ENCODE data around the gene PCYT2.

Gene PCYT2

GRCh38 chr17:81859906-81860755 lies 51.1 kb downstream of the PCYT2 start, which contains the start of gene P4HB:
Gene P4HB, minus strand, starts transcription at chr17:81860535. Its CDS starts 64 bp downstream, at chr17:81860471.
- peak within 1 kb of the TSS; percentile 96 for H3K27ac ChIP-seq (replicated peaks)
- peak within 1 kb of the TSS; percentile 89 for H3K4me3 ChIP-seq (replicated peaks; ENCODE audit: insufficient read depth, low read length)
- peak in 1 of 2 experiments; percentile 91 for DNase-seq (ENCODE audit: low read depth in 1 of 2, low spot score in 1 of 2)
- TF ChIP-seq, protein P1, sequence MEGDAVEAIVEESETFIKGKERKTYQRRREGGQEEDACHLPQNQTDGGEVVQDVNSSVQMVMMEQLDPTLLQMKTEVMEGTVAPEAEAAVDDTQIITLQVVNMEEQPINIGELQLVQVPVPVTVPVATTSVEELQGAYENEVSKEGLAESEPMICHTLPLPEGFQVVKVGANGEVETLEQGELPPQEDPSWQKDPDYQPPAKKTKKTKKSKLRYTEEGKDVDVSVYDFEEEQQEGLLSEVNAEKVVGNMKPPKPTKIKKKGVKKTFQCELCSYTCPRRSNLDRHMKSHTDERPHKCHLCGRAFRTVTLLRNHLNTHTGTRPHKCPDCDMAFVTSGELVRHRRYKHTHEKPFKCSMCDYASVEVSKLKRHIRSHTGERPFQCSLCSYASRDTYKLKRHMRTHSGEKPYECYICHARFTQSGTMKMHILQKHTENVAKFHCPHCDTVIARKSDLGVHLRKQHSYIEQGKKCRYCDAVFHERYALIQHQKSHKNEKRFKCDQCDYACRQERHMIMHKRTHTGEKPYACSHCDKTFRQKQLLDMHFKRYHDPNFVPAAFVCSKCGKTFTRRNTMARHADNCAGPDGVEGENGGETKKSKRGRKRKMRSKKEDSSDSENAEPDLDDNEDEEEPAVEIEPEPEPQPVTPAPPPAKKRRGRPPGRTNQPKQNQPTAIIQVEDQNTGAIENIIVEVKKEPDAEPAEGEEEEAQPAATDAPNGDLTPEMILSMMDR (IDR thresholded peaks at IDR 0.05; ENCODE audit: insufficient read depth, low read length), result no peak
- peak; percentile 61 for TF ChIP-seq REST (IDR thresholded peaks at IDR 0.05; ENCODE audit: insufficient replicate concordance, low read depth)
- TF ChIP-seq POLR2AphosphoS5 (IDR thresholded peaks at IDR 0.05; ENCODE audit: low read depth), result peak; percentile 96
- no peaks in the 10 kb centered on the region for H3K27me3 ChIP-seq (ENCODE audit: insufficient read depth, poor library complexity, severe bottlenecking)

- DNase-seq (ENCODE audit: low read depth in 1 of 2, low spot score in 1 of 2), result peak; percentile 32 to 57
- no peaks in the 10 kb centered on the region for H3K27me3 ChIP-seq (ENCODE audit: insufficient read depth, poor library complexity, severe bottlenecking)
- peak overlapping the region; percentile 89 for H3K4me3 ChIP-seq (replicated peaks; ENCODE audit: insufficient read depth, low read length)
- H3K27ac ChIP-seq (replicated peaks), result peak overlapping the region; percentile 91
- TF ChIP-seq REST (IDR thresholded peaks at IDR 0.05; ENCODE audit: insufficient replicate concordance, low read depth) (no peak), POLR2AphosphoS5 (IDR thresholded peaks at IDR 0.05; ENCODE audit: low read depth) (peak; percentile 28)
Observed at GRCh38 chr17:81858967-81859905, 52.0 kb downstream of the PCYT2 start.

DNA sequence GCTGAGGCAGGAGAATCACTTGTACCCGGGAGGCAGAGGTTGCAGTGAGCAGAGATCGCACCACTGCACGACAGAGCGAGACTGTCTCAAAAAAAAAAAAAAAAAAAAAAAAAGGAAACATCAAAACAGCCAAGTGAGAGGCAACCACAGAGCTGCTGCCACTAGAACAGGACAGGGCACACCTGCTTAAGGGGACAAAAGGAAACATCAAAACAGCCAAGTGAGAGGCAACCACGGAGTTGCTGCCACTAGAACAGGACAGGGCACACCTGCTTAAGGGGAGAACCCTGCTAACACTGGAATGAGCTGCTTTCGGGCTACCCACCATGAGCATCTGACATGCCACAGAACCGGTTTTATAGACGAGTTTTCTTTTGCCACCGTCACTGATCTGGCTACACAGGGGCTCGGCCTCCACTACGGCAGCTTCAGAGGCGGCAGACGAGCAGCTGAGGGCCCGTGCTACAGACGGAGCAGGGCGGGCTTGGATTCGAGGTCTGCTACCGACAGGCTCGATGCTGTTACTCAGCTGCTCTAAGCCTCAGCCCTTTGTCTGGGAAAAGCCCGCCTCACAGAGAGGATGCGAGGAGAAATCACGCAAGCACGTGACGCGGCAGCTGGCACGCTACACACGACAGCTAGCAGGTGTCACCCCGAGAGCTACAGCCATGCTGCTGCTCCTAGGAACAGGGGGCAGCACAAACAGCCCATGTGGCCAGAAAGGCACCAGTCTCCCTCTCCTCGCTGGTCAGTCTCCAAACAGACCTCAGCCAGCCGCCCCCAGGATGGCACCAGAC lies 52.8 kb downstream of the PCYT2 start:
- peak; percentile 68 to 73 for DNase-seq (ENCODE audit: low read depth in 1 of 2, low spot score in 1 of 2)
- TF ChIP-seq, protein P1 (IDR thresholded peaks at IDR 0.05; ENCODE audit: insufficient read depth, low read length), result no peak
- no peak for TF ChIP-seq SPI1 (IDR thresholded peaks at IDR 0.05; ENCODE audit: borderline replicate concordance, low read depth)
- TF ChIP-seq GABPA (IDR thresholded peaks at IDR 0.05; ENCODE audit: low read depth), result no peak
- TF ChIP-seq POLR2AphosphoS5 (IDR thresholded peaks at IDR 0.05; ENCODE audit: low read depth), result peak; percentile 37; the same call in 1 of the 2 replicates
- TF ChIP-seq REST (IDR thresholded peaks at IDR 0.05; ENCODE audit: insufficient replicate concordance, low read depth), result no peak
- H3K4me3 ChIP-seq (replicated peaks; ENCODE audit: insufficient read depth, low read length), result peak overlapping the region; percentile 89
- H3K27ac ChIP-seq (replicated peaks), result peak overlapping the region; percentile 91
- H3K27me3 ChIP-seq (ENCODE audit: insufficient read depth, poor library complexity, severe bottlenecking), result no peaks in the 10 kb centered on the region

Measured in HL-60 (cell line).